ENCODE data around the gene GPR137.

DNA sequence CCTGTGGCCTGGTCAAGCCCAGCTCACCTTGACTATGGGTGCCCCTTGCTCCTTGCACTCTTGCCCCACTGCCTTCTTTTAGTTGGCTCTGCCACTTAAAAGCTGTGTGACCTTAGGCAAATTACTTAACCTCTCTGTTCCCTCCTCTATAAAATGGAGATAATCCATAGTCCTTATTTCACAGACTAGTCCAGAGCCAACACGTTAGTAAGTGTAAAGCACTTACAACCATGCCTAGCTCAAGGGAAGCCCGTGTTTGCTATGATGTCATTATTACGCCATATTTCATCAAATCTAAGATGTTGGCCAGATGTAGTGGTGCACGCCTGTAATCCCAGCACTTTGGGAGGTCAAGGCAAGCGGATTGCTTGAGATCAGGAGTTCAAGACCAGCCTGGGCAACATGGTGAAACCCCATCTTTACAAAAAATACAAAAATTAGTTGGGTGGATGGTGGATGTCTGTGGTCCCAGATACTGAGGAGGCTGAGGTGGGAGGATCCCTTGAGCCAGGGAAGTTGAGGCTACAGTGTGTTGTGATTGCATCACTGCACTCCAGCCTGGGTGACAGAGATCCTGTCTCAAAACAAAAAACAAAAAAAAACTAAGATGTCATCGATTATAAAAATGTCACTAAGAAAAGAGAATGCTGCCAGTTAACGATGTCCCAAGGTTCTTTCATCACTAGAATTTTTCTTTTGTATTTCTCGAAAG lies 52.0 kb downstream of the GPR137 start:
- TF ChIP-seq CEBPB (IDR thresholded peaks at IDR 0.05; ENCODE audit: low read depth): no peak
- no peak for TF ChIP-seq POLR2AphosphoS5 (IDR thresholded peaks at IDR 0.05; ENCODE audit: low read depth, low read length)
- TF ChIP-seq CBX3 (IDR thresholded peaks at IDR 0.05; ENCODE audit: low read depth): no peak
- TF ChIP-seq, protein P1, sequence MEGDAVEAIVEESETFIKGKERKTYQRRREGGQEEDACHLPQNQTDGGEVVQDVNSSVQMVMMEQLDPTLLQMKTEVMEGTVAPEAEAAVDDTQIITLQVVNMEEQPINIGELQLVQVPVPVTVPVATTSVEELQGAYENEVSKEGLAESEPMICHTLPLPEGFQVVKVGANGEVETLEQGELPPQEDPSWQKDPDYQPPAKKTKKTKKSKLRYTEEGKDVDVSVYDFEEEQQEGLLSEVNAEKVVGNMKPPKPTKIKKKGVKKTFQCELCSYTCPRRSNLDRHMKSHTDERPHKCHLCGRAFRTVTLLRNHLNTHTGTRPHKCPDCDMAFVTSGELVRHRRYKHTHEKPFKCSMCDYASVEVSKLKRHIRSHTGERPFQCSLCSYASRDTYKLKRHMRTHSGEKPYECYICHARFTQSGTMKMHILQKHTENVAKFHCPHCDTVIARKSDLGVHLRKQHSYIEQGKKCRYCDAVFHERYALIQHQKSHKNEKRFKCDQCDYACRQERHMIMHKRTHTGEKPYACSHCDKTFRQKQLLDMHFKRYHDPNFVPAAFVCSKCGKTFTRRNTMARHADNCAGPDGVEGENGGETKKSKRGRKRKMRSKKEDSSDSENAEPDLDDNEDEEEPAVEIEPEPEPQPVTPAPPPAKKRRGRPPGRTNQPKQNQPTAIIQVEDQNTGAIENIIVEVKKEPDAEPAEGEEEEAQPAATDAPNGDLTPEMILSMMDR (IDR thresholded peaks at IDR 0.05 in 2 of 3, conservative IDR thresholded peaks at IDR 0.05 in 1 of 3; ENCODE audit: borderline replicate concordance in 1 of 3, insufficient read depth in 1 of 3, low read depth in 2 of 3, low read length in 2 of 3): no peak
- TF ChIP-seq, protein P2, sequence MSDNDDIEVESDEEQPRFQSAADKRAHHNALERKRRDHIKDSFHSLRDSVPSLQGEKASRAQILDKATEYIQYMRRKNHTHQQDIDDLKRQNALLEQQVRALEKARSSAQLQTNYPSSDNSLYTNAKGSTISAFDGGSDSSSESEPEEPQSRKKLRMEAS (IDR thresholded peaks at IDR 0.05): no peak
- no peak for TF ChIP-seq ZNF274 (IDR thresholded peaks at IDR 0.05; ENCODE audit: low read depth, low read length)
- TF ChIP-seq EZH2 (IDR thresholded peaks at IDR 0.05): no peak
- TF ChIP-seq, protein P3, sequence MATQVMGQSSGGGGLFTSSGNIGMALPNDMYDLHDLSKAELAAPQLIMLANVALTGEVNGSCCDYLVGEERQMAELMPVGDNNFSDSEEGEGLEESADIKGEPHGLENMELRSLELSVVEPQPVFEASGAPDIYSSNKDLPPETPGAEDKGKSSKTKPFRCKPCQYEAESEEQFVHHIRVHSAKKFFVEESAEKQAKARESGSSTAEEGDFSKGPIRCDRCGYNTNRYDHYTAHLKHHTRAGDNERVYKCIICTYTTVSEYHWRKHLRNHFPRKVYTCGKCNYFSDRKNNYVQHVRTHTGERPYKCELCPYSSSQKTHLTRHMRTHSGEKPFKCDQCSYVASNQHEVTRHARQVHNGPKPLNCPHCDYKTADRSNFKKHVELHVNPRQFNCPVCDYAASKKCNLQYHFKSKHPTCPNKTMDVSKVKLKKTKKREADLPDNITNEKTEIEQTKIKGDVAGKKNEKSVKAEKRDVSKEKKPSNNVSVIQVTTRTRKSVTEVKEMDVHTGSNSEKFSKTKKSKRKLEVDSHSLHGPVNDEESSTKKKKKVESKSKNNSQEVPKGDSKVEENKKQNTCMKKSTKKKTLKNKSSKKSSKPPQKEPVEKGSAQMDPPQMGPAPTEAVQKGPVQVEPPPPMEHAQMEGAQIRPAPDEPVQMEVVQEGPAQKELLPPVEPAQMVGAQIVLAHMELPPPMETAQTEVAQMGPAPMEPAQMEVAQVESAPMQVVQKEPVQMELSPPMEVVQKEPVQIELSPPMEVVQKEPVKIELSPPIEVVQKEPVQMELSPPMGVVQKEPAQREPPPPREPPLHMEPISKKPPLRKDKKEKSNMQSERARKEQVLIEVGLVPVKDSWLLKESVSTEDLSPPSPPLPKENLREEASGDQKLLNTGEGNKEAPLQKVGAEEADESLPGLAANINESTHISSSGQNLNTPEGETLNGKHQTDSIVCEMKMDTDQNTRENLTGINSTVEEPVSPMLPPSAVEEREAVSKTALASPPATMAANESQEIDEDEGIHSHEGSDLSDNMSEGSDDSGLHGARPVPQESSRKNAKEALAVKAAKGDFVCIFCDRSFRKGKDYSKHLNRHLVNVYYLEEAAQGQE (IDR thresholded peaks at IDR 0.05; ENCODE audit: low read depth): no peak

Data from HCT116 (cell line).